ENCODE results near the gene RFNG. TPM values are rescaled to one million over a fixed set of nuclear protein-coding genes. Genes with fewer than 3 reads are reported as not detected.

Gene RFNG
- total and polyA plus RNA-seq, 2 of the 13 experiments (the other 11 are each of a cell fraction or from before 2014, with no cell fraction given) = 61.4 to 64.0 TPM

DNA sequence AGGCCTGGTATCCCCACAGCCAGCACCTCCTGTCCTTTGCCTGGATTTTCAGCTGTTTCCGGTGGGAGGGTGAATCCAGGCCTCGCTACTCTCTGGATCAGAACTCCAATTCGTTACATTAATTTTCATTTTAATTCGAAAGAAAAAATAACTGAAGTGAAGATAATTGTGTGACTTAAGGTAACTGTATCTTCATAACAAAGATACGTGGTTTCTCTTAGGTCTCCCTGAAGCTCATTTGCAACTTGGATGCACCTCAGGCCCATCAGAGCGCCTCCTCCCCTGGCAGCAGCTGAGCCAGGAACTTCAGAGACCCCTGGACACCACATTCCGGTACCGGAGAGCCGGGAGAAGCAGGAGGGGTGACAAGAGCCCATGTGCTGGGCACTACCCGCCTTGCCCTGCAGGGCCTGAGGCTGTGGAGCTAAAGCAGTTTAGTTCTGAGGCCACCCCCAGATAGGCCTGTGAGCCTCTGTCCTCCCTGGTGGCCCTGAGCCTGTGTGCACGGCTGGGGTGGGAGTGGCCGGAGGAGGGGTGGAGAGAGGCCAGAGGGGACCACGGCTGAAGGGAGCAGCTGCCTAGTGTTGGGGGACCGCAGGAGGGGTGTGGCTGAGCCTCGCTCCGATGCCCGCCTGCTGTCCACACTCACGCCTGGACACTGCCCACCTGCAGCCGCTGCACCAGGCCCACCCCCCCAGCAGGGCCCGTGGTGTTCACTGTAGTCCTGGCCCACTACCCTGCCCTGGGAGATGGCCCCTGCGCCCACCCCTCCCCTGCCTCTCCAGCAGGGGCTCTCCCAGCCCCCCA, 25.4 kb upstream of the RFNG start (continued):
- TF ChIP-seq KDM5B (CRISPR knock-in tag; IDR thresholded peaks at IDR 0.05; ENCODE audit: borderline replicate concordance) = peak; percentile 7; the same call in 1 of the 2 replicates
- no peak for TF ChIP-seq NFE2 (CRISPR knock-in tag; IDR thresholded peaks at IDR 0.05)
- TF ChIP-seq ARNT2 (CRISPR knock-in tag; IDR thresholded peaks at IDR 0.05; ENCODE audit: low read depth) = 0 out of 2 replicates have a peak, but pooled peaks have one; percentile 39
- 0 out of 2 replicates have a peak, but pooled peaks have one; percentile 8 for TF ChIP-seq ZBTB20 (CRISPR knock-in tag; IDR thresholded peaks at IDR 0.05; ENCODE audit: borderline replicate concordance, low read depth)
- no peak for TF ChIP-seq SP4 (CRISPR knock-in tag; IDR thresholded peaks at IDR 0.05)
- TF ChIP-seq, protein P1, sequence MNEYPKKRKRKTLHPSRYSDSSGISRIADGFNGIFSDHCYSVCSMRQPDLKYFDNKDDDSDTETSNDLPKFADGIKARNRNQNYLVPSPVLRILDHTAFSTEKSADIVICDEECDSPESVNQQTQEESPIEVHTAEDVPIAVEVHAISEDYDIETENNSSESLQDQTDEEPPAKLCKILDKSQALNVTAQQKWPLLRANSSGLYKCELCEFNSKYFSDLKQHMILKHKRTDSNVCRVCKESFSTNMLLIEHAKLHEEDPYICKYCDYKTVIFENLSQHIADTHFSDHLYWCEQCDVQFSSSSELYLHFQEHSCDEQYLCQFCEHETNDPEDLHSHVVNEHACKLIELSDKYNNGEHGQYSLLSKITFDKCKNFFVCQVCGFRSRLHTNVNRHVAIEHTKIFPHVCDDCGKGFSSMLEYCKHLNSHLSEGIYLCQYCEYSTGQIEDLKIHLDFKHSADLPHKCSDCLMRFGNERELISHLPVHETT (CRISPR knock-in tag; conservative IDR thresholded peaks at IDR 0.05) = 0 out of 2 replicates have a peak, but pooled peaks have one; percentile 22
- TF ChIP-seq AGO2 (optimal IDR thresholded peaks at IDR 0.05; ENCODE audit: low read depth, low read length) = peak; percentile 96
- TF ChIP-seq ETV6 (CRISPR knock-in tag; conservative IDR thresholded peaks at IDR 0.05) = peak; percentile 54; the same call in 1 of the 2 replicates
- TF ChIP-seq ZSCAN25 (CRISPR knock-in tag; IDR thresholded peaks at IDR 0.05) = peak; percentile 72; the same call in 1 of the 2 replicates
- TF ChIP-seq SP1 (IDR thresholded peaks at IDR 0.05) = no peak
- TF ChIP-seq SP1 (CRISPR knock-in tag; IDR thresholded peaks at IDR 0.05) = peak; percentile 28; the same call in 1 of the 2 replicates
- TF ChIP-seq, protein P2, sequence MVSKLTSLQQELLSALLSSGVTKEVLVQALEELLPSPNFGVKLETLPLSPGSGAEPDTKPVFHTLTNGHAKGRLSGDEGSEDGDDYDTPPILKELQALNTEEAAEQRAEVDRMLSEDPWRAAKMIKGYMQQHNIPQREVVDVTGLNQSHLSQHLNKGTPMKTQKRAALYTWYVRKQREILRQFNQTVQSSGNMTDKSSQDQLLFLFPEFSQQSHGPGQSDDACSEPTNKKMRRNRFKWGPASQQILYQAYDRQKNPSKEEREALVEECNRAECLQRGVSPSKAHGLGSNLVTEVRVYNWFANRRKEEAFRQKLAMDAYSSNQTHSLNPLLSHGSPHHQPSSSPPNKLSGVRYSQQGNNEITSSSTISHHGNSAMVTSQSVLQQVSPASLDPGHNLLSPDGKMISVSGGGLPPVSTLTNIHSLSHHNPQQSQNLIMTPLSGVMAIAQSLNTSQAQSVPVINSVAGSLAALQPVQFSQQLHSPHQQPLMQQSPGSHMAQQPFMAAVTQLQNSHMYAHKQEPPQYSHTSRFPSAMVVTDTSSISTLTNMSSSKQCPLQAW (CRISPR knock-in tag; IDR thresholded peaks at IDR 0.05) = 0 out of 2 replicates have a peak, but pooled peaks have one; percentile 30
- TF ChIP-seq ZNF138 (CRISPR knock-in tag; IDR thresholded peaks at IDR 0.05; ENCODE audit: low read depth) = no peak
- no peak for TF ChIP-seq HOXD1 (CRISPR knock-in tag; IDR thresholded peaks at IDR 0.05)
- peak; percentile 61; the same call in 1 of the 2 replicates for TF ChIP-seq ATF7-NPFF (CRISPR knock-in tag; IDR thresholded peaks at IDR 0.05; ENCODE audit: low read depth)
- TF ChIP-seq ZNF260 (CRISPR knock-in tag; IDR thresholded peaks at IDR 0.05; ENCODE audit: borderline replicate concordance, low read depth) = no peak
- no peak for TF ChIP-seq MAF1 (CRISPR knock-in tag; IDR thresholded peaks at IDR 0.05; ENCODE audit: borderline replicate concordance)
- no peak for TF ChIP-seq NCOA2 (CRISPR knock-in tag; IDR thresholded peaks at IDR 0.05)
- no peak for TF ChIP-seq ZNF839 (CRISPR knock-in tag; IDR thresholded peaks at IDR 0.05; ENCODE audit: borderline replicate concordance)
- TF ChIP-seq, protein P3, sequence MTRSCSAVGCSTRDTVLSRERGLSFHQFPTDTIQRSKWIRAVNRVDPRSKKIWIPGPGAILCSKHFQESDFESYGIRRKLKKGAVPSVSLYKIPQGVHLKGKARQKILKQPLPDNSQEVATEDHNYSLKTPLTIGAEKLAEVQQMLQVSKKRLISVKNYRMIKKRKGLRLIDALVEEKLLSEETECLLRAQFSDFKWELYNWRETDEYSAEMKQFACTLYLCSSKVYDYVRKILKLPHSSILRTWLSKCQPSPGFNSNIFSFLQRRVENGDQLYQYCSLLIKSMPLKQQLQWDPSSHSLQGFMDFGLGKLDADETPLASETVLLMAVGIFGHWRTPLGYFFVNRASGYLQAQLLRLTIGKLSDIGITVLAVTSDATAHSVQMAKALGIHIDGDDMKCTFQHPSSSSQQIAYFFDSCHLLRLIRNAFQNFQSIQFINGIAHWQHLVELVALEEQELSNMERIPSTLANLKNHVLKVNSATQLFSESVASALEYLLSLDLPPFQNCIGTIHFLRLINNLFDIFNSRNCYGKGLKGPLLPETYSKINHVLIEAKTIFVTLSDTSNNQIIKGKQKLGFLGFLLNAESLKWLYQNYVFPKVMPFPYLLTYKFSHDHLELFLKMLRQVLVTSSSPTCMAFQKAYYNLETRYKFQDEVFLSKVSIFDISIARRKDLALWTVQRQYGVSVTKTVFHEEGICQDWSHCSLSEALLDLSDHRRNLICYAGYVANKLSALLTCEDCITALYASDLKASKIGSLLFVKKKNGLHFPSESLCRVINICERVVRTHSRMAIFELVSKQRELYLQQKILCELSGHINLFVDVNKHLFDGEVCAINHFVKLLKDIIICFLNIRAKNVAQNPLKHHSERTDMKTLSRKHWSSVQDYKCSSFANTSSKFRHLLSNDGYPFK (CRISPR knock-in tag; IDR thresholded peaks at IDR 0.05; ENCODE audit: borderline replicate concordance) = peak; percentile 2; the same call in 1 of the 2 replicates
- 0 out of 2 replicates have a peak, but pooled peaks have one; percentile 2 for TF ChIP-seq NR2F2 (IDR thresholded peaks at IDR 0.05; ENCODE audit: borderline replicate concordance, low read depth)
- no peak for TF ChIP-seq ZMAT3 (CRISPR knock-in tag; conservative IDR thresholded peaks at IDR 0.05)
- peak; percentile 15; the same call in 1 of the 2 replicates for TF ChIP-seq ZBTB7B (CRISPR knock-in tag; IDR thresholded peaks at IDR 0.05)
- no peak for TF ChIP-seq MTF1 (CRISPR knock-in tag; IDR thresholded peaks at IDR 0.05)
- no peak for TF ChIP-seq FOXA1 (IDR thresholded peaks at IDR 0.05)
- 0 out of 2 replicates have a peak, but pooled peaks have one; percentile 5 for TF ChIP-seq FOXA1 (CRISPR knock-in tag; IDR thresholded peaks at IDR 0.05)
